ENCODE data around the gene UPK1A.
"Not testable (repeated sequence)": the region's sequence is repeated elsewhere in the genome, so short reads cannot be mapped to it uniquely, and the experiment has no call there.

Gene UPK1A

DNA sequence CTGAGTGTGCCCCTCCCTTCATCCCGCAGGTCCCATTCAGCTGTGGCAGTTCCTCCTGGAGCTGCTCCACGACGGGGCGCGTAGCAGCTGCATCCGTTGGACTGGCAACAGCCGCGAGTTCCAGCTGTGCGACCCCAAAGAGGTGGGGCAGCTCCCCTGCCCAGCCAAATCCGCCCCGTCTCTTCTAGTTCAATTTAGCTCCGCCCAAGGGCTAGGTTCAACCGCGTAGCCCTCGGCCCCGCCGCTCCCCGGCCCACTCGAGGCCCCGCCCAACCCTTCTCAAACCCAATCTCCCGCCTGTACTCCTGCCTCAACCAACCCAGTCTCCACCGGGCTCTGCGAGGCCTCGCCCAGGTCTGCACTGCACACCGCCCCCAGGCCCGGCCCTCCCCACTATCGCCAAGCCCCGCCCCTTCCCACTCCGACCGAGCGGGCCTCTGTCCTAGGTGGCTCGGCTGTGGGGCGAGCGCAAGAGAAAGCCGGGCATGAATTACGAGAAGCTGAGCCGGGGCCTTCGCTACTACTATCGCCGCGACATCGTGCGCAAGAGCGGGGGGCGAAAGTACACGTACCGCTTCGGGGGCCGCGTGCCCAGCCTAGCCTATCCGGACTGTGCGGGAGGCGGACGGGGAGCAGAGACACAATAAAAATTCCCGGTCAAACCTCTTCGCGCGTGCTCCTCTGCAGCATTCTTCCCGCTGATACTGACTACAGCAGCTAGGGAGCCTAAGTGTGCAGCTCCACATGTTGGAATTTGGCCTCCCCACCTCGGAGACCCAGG lies 21.9 kb upstream of the UPK1A start:
- in situ Hi-C loops (cut with MboI; ENCODE audit: low sequenced_read_pairs) = no loop called here

DNA sequence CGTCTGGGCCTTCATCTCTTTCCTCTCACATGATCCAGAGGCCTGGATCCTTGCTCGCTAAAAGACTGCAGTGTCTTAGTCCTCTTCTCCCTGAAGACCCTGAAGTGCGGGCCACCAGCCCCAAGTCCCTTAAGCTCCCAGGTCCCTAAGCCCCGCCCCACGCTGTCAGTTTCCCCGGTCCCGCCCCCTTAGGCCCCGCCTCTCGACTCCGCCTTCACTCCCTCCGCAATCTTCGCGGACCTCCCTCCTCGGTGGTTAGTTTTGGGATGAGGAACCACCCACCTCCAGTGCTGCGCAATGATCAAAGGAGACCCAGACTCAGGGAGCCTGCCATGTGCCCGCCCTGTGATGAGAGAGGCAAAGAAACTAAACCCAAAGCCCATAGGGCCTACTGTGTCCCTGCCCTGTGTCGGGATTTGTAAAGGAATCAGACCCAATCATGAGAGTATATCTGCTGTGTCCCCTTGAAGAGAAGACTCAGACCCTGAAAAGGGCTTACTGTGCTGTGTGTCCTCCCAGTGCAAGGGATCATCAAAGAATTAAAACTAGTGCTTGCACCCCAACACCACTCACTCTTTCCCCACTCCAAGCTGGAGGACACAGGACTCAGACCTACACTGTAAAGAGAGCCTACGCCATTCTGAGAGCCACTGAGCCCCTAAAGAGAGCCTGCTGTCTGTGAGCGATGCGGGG lies 21.2 kb upstream of the UPK1A start:
- in situ Hi-C loops (cut with MboI; ENCODE audit: low sequenced_read_pairs) = no loop called here

DNA sequence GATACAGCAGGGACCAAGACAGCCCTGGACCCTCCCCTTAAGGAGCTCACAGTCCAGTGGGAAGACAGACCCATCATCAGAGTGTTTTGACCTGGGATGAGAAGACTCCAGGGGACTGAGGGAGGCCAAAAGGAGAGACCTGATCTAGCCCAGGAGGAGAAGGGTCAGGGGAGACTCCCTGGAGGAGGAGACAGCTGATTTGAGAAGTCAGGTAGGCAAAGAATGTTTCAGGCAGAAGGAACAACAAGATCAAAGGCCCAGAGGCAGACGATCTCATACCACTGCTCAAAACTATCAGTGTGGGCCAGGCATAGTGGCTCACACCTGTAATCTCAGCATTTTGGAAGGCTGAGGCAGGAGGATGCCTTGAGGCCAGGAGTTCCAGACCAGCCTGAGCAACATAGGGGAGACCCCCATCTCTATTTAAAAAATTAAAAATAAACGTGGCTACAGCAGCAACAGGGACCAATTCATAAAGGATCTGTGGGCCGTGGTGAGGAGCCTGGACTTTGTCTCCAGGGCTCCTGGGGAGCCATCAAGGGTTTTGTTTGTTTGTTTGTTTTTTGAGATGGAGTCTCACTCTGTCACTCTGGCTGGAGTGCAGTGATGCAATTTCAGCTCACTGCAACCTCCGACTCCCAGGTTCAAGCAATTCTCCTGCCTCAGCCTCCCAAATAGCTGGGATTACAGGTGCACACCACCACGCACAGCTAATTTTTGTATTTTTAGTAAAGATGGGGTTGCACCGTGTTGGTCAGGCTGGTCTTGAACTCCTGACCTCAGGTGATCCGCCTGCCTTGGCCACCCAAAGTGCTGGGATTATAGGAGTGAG lies 20.4 kb upstream of the UPK1A start:
- in situ Hi-C loops (cut with MboI; ENCODE audit: low sequenced_read_pairs) = no loop called here

DNA sequence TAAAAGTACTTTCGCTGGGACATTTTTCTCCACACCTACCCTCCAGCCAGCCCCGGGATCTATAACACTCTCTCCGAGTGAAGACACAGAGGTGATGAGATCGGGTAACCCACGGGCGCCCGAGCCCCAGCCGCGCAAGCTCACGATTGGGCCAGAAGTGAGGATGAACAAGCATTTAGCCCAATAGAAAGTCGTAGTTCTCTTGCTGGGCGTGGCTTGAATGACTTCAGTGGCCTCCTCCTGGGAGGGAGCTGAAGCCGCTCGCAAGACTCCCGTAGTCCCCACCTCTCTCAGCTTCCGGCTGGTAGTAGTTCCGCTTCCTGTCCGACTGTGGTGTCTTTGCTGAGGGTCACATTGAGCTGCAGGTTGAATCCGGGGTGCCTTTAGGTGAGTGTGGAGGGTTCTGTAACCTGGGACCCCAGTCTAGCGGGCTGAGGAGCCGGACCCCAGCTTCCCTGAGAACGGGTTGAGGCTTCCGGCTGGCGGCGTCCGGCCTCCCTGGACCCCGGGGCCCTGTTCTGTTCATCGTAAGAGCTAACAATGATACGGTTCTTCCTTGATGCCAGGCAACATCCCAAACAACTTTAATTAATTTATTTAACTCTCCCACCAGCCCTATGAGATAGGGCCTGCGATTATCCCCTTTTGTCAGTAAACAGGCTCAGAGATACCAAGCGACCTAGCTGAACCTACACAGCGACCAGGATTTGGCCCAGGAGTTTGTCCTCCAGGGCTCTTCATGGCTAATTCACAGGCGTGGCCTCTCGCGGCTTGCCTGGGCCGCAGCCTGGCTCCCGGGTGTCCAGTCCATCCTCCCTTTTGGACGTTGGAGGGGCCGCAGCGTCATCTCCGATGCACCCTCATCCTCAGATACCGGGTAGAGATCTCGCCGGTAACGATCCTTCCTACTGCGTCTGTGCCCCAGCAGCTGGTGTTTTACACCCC lies 18.0 kb upstream of the UPK1A start, which contains the start of gene COX6B1:
Gene COX6B1, plus strand, starts transcription at position 307 of the 945 bp plus-strand sequence. CDS start 2,921 bp downstream, outside the sequence.
- in situ Hi-C loops (cut with MboI; ENCODE audit: low sequenced_read_pairs) = no loop called here

DNA sequence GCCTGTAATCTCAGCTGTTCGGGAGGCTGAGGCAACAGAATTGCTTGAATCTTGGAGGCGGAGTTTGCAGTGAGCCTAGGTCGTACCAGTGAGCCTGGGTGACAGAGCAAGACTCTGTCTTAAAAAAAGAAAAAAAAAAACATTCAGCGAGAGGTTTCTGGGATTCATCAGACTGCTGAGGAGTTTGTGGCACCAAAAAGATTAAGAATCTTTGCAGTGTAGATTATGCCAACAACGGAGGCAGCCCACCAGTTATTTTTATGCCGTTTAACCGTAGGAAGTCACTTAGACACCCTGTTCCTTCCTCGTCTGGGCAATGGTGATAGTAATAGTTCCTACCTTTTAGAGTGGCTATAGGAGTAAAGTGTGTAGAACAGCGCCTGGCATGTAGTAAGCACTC lies 15.7 kb upstream of the UPK1A start:
- in situ Hi-C loops (cut with MboI; ENCODE audit: low sequenced_read_pairs) = no loop called here

DNA sequence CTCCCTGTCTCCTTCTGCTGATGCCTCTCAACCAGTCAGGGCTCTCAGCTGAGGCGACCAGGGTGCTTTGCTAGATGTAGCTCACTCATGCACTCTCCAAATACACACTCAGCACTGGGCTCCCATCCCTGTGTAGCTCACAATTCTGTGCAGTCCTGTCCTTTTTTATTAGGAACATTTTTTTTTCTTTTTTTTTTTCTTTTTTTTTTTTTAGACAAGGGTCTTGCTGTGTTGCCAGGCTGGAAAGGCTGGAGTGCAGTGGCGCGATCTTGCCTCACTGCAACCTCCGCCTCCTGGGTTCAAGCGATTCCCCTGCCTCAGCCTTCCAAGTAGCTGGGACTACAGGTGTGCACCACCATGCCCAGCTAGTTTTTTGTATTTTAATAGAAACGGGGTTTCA lies 11.5 kb upstream of the UPK1A start:
- in situ Hi-C loops (cut with MboI; ENCODE audit: low sequenced_read_pairs) = not testable (repeated sequence)

DNA sequence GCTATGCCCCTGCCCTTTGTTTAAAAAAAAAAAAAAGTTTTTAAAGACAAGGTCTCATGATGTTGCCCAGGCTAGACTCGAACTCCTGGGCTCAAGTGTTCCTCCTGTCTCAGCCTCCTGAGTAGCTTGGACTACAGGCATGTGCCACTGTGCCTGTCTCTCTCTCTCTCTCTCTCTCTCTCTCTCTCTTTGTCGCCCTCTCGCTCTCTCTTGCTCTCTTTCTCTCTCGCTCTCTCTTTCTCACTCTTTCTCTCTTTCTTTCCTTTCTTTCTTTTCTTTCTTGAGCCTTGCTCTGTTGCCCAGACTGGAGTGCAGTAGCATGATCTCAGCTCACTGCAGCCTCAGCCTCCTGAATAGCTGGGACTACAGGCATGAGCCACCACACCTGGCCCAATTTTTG lies 10.7 kb upstream of the UPK1A start:
- in situ Hi-C loops (cut with MboI; ENCODE audit: low sequenced_read_pairs) = no loop called here

DNA sequence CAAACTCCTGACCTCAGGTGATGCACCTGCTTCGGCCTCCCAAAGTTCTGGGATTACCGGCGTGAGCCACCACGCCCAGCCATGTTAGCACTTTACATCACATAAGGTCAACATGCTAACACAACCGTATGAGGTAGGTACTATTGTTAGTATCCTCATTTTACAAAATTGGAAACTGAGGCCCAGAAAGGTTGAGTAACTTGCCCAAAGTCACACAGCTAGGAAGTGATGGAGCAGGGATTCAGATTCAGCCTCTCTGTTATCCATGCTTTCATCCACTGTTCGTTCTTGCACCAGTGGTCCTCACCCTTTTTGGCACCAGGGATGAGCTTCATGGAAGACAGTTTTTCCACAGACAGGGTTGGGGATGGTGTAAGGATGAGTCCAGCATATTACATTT lies 9.6 kb upstream of the UPK1A start:
- in situ Hi-C loops (cut with MboI; ENCODE audit: low sequenced_read_pairs) = no loop called here

DNA sequence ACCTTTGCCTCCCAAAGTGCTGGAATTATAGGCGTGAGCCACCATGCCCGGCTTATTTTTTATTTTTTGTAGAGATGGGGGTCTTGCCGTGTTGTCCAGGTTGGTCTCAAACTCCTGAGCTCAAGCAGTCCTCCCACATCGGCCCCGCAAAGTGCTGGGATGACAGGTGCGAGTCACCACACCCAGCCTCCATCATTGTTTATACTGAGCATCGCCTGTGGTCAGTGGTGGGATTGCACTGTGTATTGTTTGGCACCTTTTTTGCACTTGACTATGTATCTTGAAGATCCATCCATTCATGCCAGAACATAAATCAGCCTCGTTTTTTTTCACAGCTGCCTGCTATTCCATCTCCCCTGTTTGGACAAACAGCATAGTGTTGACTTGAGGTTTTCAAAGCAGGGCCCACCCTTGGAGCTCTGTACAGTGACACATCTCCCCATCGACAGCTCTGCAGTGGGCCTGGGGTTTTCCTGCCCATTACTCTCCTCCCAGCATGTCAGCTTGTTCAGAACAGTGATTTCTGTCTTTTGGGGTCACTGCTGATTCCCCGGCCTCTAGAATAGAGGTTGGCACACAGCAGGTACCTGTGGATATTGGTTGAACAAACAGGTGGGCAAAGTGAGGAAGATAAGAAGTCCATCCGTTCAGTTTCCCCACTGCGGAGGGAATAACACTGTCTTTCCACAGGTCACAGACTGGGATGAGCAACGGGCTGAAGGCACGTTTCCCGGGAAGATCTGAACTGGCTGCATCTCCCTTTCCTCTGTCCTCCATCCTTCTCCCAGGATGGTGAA lies 8.2 kb upstream of the UPK1A start:
- in situ Hi-C loops (cut with MboI; ENCODE audit: low sequenced_read_pairs) = no loop called here

DNA sequence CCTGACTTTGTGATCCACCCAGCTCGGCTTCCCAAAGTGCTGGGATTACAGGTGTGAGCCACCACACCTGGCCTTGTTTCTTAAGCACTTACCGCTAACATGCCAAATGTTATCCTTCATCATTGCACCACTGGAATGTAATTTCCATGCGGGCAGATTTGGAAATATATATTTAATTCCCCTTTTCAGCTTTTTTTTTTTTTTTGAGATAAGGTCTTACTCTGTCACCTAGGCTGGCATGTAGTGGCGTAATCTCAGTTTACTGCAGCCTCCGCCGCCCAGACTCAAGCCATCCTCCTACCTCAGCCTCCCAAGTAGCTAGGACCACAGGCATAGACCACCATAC lies 4.3 kb upstream of the UPK1A start:
- in situ Hi-C loops (cut with MboI; ENCODE audit: low sequenced_read_pairs) = no loop called here

DNA sequence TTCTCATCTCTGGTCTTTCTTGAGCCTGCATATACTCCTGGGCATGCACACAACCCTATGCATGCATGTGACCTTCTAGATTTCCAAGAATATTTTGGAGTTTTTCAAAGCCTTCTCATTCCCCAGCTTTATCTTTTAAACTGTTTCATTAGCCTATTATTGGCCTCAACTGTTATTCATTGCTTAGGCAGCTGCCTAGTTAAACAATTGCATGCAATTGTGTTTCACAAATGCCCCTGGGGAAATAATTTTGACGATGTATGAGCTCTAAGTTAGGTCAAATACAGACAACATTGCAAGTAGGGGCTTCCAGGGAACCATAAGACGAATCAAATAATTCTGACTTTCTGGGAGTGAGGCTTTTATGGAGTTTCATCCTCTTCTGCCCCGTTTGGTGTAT lies 2.3 kb upstream of the UPK1A start:
- in situ Hi-C loops (cut with MboI; ENCODE audit: low sequenced_read_pairs) = no loop called here

DNA sequence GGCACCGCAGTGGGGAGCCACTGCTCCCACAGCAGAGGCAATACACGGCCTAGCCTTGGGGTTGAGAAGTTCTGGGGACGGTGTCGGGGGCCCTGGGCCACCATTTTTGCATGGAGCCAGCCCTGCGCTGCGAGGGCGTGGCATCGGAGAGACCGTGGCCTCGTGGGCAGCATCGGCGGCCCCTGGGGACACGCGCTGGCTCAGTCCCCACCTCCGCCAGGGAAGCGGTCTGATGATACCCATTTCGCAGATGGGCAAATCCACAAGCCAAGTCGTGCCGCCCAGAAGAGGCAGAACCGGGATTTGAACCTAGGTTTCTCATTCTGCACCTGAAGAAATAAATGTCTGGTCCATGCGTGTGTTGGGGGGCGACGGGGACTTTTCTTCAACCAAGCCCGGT lies 1.2 kb upstream of the UPK1A start:
- in situ Hi-C loops (cut with MboI; ENCODE audit: low sequenced_read_pairs) = no loop called here

DNA sequence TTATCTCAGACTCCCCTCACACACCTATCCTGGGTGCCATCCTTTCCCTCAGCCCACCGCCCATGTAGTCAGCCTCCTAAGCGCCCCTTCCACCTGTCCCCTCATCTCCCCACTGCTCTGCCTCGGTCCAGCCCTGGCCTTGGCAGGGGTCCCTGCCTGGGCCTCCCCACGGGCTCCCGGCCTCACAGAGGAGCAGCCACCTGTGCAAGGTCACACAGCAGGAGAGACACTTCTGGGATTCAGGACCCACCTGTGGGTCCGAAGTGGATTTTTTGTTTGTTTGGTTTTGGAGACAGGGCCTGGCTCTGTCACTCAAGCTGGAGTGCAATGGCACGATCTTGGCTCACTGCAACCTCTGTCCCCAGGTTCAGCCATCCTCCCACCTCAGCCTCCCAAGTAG lies 713 bp upstream of the UPK1A start:
- in situ Hi-C loops (cut with MboI; ENCODE audit: low sequenced_read_pairs) = no loop called here

DNA sequence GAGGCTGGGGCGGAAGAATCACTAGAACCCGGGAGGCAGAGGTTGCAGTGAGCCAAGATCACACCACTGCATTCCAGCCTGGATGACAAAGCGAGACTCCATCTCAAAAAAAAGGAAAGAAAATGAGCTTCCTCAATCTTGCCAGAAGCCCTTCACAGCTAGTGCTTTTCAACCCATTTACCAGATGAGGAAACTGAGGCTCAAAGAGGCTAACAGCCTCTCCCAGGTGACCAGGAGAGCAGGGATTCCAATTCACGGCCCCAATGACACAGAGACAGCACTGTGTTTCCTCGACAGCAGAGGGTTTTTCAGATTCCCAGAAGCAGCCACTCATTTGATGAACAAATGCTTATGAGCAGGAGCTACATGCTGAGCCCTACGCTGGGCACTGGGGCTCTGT lies 3.2 kb downstream of the UPK1A start:
- in situ Hi-C loops (cut with MboI; ENCODE audit: low sequenced_read_pairs) = no loop called here

DNA sequence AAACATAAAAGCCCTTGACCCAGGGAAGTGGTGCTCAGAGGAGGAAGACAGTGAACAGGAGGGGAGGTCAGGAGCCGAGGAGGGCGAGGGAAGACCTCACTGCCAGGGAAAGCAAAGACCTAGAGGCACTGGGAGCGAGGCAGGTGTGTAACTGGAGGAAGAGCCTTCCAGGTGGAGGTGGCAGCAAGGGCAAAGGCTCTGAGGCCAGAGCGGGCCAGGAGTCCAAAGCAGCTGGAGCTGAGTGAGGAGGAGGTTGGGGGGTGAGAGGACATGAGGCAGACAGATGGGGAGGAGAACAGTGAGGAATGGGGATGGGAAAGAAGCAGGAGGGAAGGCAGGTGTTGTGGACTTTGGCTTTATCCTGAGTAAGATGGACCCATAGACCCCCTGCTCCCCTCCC lies 3.7 kb downstream of the UPK1A start:
- in situ Hi-C loops (cut with MboI; ENCODE audit: low sequenced_read_pairs) = no loop called here

DNA sequence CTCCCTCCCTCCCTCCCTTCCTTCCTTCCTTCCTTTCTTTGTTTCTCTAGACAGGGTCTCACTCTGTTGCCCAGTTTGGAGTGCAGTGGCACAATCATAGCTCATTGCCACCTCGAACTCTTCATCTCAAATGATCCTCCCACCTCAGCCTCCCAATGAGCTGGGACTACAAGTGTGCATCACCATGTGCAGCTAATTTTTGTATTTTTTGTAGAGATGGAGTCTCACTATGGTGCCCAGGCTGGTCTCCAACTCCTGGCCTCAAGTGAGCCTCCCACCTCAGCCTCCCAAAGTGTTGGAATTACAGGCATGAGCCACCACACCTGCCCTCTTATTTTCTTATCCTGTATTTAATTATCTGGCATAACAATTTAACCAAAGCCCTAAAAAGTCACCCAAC lies 4.4 kb downstream of the UPK1A start:
- in situ Hi-C loops (cut with MboI; ENCODE audit: low sequenced_read_pairs) = no loop called here

DNA sequence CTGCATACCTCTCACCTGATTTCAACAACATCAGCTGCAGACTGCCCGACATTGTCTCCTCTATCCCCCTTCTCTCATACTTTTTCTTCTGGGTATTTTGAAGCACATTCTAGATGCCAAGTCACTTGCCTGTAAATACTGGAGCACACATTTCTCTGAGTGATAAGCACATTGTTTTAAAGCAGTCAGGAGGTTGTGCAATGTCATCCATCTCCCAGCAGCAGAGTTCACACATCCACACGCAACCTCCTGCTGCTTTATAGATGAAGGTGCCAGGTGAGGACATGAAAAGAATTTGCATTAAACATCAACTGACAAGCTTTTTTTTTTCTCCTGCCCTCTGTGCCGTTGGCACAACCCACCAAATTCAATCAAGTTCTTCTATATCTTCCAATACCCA lies 5.5 kb downstream of the UPK1A start:
- in situ Hi-C loops (cut with MboI; ENCODE audit: low sequenced_read_pairs) = no loop called here

DNA sequence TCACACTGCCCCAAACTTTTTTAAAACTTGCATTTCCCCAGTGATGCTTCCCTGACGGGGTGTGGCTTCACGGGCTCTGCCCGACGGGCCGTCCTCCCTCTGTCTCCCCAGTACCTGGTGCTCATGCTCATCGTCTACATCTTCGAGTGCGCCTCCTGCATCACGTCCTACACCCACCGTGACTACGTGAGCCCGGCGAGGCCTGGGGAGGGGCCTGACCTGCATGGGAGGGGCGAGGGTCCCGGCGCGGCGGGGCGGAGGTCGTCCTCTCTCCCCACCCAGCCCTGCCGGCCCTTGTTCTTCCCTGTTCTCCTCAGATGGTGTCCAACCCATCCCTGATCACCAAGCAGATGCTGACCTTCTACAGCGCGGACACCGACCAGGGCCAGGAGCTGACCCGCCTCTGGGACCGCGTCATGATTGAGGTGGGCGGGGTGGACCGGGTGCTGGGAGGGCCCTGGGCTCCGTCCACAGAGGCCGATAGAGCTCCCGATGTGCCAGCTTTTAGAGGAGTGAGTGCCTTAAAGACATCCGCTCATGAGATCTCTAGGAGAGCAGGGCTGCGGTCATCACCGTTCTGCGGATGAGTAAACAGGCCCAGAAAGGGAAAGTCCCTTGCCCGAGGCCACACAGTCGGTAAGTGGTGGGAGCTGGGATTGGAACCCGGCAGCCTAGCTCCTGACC lies 6.9 kb downstream of the UPK1A start:
- in situ Hi-C loops (cut with MboI; ENCODE audit: low sequenced_read_pairs) = no loop called here

DNA sequence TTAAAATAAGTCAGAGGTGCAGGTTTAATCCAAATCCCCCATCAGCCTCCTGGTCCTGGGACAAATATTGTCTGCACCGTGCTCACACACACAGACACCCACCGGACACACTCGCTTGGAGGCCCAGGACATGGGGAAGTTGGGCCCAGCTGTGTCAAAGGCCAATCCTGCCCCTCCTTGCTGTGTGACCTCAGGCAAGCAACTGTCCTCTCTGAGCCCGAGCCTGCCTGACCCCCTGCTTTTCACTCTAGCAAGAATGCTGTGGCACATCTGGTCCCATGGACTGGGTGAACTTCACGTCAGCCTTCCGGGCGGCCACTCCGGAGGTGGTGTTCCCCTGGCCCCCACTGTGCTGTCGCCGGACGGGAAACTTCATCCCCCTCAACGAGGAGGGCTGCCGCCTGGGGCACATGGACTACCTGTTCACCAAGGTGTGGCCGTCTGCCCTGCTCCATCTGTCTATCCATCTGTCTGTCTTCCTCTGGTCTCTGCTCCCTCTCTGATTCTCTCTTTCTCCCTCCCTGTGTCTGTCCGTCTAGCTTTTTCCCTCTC lies 9.3 kb downstream of the UPK1A start:
- in situ Hi-C loops (cut with MboI; ENCODE audit: low sequenced_read_pairs) = no loop called here
